Neural cell (in vitro differentiated cells): ENCODE results near the gene KIFC3.

Experiments used
- CTCF ChIP-seq: fragments of 450-650 bp; IDR thresholded peaks from 2 replicates; pipeline ENCODE4 v1.5.1; 2014; ENCODE audit warnings: antibody characterized with exemption, mild to moderate bottlenecking, moderate library complexity; ENCODE audit not compliant: poor library complexity, severe bottlenecking
- EP300 ChIP-seq: fragments of 450-650 bp; conservative IDR thresholded peaks from 2 replicates; pipeline ENCODE4 v1.6.1; 2014; ENCODE audit warnings: antibody characterized with exemption, mild to moderate bottlenecking, moderate library complexity; ENCODE audit not compliant: poor library complexity, severe bottlenecking
- EZH2 ChIP-seq: fragments of 200-600, 300-800 bp; shearing (Covaris generic), sonication (generic); IDR thresholded peaks from 2 replicates; pipeline ENCODE4 v1.6.1; 2014; ENCODE audit warnings: antibody characterized with exemption, low read length, borderline replicate concordance, mild to moderate bottlenecking; ENCODE audit not compliant: insufficient read depth, poor library complexity, severe bottlenecking
- POLR2AphosphoS5 ChIP-seq: IDR thresholded peaks from 2 replicates; pipeline ENCODE4 v1.6.1; 2012
- SMC3 ChIP-seq: fragments of 450-650 bp; conservative IDR thresholded peaks from 2 replicates; pipeline ENCODE4 v1.6.1; 2014; ENCODE audit warnings: antibody characterized with exemption, mild to moderate bottlenecking, moderate library complexity; ENCODE audit not compliant: poor library complexity

GRCh38 chr16:57745768-57746167 is 56.5 kb downstream of the KIFC3 start:
- TF ChIP-seq CTCF (no peak), EZH2 (no peak), EP300 (no peak), SMC3 (no peak), POLR2AphosphoS5 (no peak)
